Stimulated activated CD8-positive, alpha-beta memory T cell treated with anti-CD3 and anti-CD28 coated beads, Interleukin-2, amount 100 ng/mL, for 1 hour (primary cell): ENCODE data around the gene OXLD1.
A peak's percentile ranks its signal among the peaks of the same experiment; 100 is the strongest.

Source experiments
- DNase-seq, 2 donors: peaks; one replicate each; pipeline ENCODE4 v3.0.0-alpha.2; 2020; ENCODE audit warnings: low read depth in 2 of 2

The OXLD1 gene

DNA sequence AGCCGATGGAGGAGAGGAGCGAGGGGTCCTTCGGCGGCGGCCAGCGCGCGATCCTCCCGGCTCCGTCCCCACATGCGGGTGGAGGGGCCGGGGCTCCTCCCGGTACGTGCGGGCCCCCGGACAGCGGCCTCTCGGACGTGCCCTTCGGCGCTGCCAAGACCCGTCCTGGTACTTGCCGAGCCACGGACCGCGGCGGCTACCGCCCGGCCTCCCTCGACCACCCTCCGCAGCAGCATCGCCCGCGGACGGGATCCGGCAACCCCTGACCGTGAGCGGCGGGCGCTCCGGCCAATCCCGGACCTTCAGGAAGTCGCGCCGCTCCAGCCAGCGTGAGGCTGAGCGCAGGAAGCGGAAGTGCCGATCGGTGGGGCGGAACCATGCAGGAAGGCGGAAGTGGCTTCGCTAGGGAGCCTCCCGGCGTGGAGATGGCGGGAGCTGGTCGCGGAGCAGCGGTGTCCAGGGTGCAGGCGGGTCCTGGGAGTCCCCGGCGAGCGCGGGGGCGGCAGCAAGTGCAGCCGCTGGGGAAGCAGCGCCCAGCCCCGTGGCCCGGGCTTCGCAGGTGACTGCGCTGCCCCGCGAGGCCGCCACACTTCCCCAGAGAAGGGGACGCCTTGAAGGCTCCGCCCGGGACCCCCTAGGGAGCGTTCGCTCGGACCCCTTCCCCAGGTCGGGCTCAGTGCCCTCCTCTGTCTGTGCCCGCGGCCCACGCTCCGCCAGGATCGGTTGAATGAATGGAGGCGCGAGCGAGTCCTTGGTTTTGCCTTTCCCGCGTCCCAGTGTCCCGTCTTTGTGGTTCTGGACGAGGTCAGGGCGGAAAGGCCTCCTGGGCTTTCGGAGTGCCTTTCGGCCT lies at the start of gene OXLD1, which contains the start of gene CCDC137:
Gene OXLD1 (minus strand): TSS at position 264 of the 850 bp plus-strand sequence. CDS start 28 bp downstream, at position 236.
Gene CCDC137 (plus strand): TSS at position 396 of the 850 bp plus-strand sequence. CDS start 30 bp downstream, at position 426.
- peak; percentile 83 to 87 for DNase-seq

DNA sequence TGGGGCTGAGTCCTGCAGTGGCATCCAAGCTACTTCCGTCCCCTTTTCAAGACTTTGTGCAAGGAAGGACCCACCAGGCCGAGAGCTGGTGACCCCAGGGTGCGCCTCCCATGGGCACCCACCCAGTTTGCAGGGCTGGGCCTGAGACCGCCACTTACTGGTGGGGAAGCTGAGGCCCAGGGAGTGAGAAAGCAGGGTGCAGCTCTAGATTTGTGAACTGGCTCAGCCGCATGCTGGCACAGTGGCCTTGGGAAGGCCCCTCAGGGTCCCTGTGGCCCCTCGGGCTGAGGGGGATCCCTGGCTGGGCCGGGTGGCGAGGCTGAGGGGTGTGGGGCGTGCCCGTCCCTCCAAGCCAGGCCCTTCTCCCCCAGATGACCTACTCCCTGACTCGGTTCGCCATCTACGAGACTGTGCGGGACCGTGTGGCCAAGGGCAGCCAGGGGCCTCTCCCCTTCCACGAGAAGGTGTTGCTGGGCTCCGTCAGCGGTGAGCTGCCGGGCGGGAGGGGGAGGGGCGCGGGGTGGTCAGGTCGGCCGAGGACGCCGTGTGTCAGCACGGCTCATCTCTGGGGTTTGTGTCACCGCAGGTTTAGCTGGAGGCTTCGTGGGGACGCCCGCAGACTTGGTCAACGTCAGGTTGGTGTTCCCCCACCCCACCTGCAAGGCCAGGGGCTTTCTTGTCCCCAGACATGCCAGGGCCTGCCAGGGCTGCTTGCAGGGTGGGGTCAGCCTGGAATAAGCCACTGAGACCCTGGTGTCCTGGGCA lies 48.9 kb upstream of the OXLD1 start:
- DNase-seq, result no peak

DNA sequence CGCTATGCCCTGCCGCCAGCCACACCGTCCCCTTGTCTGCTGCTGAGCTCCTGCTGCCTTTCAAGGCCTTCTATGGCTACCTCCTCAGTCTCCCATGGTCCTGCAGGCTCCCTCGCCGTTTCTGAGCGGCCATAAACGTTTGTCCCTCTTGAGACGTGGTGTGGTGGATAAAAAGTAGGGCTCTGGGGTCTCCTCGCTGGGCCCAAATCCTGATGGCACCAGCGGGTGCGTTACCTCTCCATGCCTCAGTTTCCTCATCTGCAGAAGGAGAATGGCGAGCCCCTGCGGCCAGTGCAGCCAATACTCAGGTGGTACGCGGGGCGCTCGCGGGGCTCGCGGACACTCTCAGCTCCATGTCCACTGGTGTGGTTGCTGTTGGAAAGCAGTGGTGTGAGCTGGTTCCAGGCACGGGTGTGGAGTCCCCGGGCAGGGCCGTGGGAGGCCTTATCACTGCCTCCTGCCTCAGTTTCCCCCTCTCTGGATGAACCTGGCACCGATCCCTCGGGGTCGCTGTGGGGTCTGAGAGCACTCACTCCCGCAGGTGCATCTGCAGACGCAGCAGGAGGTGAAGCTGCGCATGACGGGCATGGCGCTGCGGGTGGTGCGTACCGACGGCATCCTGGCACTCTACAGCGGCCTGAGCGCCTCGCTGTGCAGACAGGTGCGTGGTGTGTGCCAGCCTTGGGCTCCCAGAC lies 48.2 kb upstream of the OXLD1 start:
- no peak for DNase-seq

DNA sequence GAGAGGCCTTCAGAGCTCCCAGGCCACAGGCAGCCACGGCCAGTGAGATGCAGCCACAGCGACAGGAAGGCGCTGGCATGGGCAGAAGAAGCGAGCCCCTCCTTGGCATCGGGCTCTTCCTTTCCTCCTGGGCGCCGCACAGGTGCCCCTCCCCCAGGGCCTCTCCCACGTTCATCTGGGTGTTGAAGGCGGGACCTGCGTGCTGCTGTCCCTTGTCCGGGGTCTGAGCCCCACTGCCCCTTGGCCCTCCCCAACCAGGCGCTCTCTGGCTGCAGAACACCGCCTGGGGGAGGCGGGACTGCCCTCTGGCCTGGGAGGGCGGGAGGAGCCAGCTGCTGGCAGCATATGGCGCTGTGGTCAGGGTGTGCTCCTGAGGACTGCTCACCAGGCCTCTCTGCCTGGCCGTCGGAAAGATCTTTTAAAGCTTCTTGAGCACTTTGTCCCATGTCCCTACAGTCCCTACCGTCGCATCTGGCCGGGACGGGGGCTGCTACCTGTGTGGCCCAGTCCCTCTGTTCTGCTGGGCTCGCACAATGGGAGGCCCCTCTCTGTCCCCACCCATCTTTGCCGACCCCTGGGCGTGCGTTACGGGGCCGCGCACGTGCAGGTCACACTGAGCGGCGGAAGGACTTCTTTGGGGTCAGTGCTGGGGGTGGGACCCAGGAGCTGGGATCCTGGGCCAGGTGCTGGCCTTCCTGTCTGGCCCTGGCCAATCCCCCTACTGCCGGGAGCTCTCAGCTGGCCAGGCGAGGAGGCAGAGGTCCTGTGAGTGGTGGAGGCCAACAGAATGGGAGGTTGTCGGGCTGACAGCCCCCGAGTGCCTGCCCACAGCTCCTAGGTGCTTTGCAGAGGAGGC lies 47.4 kb upstream of the OXLD1 start:
- no peak for DNase-seq

DNA sequence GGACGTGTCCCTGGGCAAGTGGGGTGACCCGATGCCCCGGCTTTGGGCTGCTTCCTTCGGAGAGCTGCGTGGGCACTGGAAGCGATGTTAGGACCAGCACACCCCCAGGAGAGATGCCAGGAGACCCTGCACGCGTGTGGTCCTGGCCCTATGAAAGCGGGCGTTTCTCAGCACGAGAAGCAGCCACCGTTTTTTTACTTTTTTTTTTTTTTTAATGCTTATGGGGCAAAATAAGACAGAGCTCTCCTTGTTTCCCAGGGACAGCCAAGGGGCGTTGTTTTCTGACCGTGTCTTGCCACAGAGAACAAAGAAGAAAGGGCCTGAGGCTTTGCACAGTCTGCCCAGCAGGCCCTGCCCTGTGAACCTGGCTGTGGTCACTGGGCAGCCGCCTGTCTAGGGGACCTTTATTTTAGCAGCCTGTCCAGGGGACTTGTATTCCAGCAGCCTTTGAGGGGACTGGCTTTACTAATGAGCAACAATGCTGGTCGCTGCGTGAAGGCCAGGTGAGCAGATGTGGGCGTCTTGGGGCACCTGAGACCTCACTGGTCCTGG lies 46.7 kb upstream of the OXLD1 start:
- DNase-seq, result no peak

DNA sequence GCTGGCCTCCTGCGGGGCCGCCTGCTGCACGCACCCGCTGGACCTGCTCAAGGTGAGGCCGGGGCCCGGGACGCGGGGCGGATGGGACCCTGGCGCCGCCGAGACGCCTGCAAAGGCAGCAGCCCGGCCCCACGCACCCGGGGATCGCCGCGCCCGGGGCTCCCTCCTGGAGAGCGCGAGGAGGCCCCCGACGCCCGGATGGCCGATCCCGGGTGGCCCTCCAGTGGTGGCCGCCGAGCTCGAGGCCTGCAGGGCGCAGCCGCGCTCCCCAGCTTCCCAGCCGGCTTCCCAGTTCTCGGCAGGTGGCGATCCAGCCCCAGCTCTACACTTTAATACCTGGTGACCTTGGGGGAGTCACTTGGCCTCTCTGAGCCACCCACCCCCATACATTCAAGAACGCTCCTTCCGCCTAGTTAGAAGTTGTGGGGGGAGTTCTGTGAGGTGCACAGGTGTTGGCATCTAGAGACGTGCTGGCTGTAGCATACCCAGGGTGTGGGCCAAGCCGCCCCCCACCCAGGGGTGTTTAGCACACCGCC lies 46.1 kb upstream of the OXLD1 start:
- no peak for DNase-seq

DNA sequence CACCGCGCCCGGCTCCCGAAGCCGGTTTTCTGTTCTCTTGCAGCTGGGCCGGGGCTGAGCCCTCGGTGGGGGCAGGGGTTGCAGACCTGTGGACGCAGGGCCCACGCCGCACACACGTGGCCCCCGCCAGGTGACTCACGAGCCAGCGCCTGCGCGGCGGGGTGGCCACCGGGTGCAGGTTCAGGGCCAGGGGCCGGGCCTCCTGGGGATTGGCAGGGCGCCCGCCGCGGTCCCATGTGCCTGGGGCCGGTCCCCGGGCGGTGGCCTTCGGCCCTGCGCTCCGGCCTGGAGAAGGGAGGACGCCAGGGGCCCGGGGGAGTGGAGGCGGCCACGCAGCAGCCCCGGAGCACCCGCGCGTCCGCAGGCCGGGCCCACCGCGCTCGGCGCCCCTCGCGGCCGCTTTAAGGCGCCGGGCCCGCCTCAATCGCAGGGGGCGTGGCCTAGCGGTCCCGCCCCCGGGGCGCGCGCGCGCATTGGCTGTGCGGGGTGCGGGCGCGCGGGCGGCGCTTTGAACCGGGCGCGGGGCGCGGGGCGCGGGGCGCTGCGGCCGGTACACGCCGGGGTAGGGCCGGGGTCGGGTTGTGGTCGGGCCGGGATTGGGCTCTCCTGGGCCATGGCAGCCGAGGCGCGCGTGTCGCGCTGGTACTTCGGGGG lies 45.5 kb upstream of the OXLD1 start, which contains the start of gene SLC25A10:
Gene SLC25A10 (plus strand): TSS at position 471 of the 654 bp plus-strand sequence. CDS start 143 bp downstream, at position 614.
- DNase-seq, result peak; percentile 45 to 61

DNA sequence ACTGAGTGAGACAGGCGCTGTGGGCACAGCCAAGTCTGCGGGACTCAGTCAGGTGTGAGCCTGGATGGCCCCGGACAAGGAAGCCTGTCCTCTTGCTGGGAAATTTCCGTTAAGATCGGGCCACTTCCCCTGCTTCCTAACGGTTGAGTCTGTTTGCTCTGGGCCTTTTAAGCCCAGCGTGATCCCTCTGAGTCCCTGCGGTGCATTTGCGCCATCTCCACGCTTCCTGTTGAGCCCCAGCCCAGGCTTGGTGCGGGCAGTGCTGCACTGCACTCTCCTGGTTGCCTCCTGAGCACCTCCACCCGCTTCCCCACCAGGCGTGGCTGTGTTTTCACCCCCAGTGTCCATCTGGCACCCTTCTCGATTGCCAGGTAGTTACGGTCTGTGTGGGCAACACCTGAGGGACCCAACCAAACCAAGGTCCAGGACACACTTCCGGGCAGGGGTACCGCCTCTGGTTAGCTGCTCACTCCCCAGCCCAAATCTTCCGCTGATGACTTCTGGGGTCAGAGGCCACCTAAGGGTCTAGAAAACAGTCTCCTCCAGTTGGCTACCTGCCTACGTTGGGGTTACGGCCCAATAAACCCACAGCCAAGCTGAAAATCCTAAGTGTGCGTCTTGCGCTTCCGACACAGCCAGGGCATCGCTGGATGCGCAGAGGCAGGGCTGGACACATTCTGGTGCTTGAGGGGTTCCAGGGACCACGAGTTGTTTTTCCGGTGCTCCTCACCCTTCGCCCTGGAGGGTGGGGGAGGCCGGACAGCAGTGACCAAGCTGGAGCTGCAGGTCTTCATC lies 44.3 kb upstream of the OXLD1 start:
- no peak for DNase-seq

GRCh38 chr17:81708739-81709185 lies 42.4 kb upstream of the OXLD1 start:
- DNase-seq, result no peak

GRCh38 chr17:81707725-81708646 lies 41.6 kb upstream of the OXLD1 start:
- DNase-seq, result no peak

DNA sequence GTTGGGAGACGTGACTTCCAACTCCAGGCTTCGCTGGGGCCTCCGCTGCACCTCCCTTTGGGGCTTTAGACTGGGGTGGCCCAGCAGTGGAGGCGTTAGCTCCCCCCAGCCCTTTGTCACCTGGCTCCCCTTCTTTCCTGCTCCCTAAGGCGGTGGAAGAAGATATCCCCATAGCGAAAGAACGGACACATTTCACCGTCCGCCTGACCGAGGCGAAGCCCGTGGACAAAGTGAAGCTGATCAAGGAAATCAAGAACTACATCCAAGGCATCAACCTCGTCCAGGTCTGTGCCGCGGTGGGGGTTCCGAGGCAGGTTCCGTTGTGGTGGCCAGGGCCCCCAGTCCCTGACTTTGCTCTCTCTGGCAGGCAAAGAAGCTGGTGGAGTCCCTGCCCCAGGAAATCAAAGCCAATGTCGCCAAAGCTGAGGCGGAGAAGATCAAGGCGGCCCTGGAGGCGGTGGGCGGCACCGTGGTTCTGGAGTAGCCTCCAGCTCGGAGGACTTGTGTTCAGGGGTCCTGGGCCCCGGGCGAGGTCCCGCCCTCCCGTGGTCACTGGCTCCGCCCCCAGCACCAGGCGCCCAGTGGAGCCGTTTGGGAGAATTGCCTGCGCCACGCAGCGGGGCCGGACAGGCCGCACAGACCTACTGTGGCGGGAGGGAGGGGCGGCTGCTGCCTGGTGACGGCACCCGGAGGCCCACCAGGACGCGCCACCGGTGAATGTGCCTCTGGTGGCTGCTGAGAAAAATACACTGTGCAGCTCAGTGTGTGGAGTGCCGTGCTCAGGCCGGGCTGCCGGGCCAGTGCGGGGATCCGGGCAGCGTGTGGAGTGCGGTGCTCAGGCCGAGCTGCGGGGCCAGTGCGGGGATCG lies 40.6 kb upstream of the OXLD1 start:
- DNase-seq, result no peak

DNA sequence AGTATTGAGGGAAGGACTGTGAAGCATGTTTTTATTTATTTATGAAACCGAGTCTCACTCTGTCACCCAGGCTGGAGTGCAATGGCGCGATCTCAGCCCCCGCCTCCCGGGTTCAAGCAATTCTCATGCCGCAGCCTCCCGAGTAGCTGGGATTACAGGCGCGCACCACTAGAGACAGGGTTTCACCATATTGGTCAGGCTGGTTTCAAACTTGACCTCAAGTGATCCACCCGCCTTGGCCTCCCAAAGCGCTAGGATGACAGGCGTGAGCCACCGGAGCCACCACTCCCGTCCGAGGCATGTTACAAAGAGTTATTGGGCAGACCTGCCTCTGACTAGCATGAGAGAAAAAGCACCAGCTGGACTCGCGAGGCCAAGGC lies 39.8 kb upstream of the OXLD1 start:
- DNase-seq, result no peak

DNA sequence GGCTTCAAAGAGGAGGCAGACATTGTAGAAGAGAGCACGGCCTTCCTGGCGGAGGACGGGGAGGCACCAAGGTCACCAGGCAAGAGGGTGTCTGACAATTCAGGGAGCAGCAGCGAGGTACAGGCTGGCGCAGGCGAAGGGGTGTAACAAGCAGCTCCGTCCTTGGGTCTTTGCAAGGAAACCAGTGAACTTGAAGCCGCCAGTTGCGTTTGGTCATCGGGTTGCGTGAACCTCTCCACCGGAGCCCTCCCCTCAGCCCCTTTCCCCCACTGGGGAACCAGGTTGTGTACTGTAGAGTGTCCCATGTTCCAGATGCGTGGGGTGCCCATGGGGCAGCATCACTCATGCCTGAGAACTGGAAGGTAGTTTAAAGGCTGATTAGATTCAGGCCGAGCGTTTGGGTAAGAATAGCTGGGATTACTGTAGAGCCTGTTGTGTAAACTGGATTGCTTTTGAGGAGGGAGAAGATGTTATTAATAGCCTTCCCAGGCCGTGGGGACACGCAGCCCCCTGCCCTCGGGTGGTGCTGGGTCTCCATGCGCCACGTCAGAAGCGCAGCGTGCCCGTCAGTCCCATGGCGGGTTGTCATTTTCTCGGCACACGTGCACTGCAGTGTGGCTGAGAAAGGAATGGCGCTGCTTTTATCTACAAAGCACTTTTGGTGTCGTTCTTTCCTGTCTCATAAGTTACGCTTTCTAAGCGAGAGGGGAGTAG lies 39.3 kb upstream of the OXLD1 start:
- no peak for DNase-seq

- no peak for DNase-seq
Measured at GRCh38 chr17:81703747-81704654, 37.6 kb upstream of the OXLD1 start.
